HG03565 (cell line): ENCODE data around the gene RAB4A.
"Not testable (repeated sequence)": the region's sequence is repeated elsewhere in the genome, so short reads cannot be mapped to it uniquely, and the experiment has no call there.

Source experiments
- ATAC-seq: cut with Tn5 transposase; IDR thresholded peaks from one replicate; pipeline ENCODE4 v1.9.1; 2021; ENCODE audit warnings: mild to moderate bottlenecking, moderate library complexity; ENCODE audit not compliant: unreplicated experiment

The RAB4A gene

DNA sequence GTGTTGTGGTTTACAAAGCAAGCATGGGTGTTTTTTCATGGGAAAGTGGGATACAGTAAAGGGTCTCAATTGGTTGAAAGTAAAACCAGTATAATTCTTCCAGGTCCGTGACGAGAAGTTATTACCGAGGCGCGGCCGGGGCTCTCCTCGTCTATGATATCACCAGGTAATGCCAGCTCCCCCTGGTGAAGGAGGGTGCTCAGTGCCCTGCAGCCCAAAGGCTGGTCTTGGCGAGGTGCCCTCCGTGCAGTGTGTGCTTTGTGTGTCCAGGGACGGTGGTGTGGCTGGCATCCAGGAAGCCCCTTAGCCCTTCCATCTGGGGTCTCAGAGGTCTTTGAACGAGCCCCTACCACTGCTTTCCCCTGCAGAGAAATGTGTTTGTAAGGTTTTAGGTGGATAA is 24.8 kb downstream of the RAB4A start:
- ATAC-seq, result no peak

DNA sequence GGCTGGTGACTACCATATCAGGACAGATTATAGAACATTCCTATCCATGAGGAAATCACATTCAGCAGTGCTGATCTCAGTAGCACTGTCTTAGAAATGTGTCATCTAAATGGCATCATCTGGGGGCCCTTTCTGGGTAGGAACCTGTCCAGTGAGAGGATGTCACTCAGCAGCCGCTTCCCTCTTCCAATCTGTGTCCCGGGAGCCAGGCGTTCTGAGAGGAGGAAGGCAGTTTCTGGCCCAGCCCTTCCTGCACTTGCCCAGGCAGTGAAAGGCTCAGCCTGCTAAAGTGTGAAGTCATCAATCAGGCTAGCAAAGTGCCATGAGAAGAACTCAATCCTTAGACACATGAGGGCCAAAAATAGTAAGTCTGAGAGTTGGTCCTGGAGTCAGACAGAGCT is 25.6 kb downstream of the RAB4A start:
- no peak for ATAC-seq

DNA sequence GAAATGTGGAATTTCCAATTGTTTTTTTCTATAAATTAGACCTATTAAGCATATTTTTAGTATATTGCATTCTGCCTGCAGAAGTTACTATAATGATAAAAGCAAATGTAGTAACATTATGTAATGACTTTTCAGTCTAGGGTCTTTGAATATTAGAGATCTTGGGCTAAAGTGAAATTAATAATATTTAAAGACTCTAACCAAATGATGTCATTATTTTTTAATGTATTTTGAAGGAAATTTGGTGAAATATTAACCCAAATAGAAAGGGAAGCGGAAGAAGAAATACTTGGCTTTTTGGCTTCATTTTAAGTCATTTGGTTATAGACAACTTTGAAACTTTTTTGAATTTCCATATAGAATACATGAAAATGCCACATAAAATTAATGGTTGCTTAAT is 26.8 kb downstream of the RAB4A start:
- ATAC-seq, result no peak

DNA sequence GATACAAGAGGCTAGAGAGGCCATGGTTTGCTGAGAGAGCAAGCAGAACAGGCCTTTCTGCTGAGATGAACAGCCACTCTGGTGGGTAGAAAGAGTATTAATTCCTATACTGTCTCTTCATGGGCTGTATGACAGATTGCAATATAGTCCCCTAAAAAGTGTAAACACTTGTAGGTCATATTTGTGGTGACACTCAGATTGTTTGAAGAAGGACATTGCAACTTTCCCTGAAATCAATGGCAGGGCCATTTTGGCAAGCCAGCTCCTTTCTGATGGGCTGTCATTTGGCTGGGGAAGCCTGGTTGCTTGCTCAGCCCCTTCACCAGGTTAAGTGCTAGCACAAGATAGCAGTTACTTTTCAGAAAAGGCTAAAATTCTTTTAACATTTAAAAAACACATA is 27.5 kb downstream of the RAB4A start:
- no peak for ATAC-seq

DNA sequence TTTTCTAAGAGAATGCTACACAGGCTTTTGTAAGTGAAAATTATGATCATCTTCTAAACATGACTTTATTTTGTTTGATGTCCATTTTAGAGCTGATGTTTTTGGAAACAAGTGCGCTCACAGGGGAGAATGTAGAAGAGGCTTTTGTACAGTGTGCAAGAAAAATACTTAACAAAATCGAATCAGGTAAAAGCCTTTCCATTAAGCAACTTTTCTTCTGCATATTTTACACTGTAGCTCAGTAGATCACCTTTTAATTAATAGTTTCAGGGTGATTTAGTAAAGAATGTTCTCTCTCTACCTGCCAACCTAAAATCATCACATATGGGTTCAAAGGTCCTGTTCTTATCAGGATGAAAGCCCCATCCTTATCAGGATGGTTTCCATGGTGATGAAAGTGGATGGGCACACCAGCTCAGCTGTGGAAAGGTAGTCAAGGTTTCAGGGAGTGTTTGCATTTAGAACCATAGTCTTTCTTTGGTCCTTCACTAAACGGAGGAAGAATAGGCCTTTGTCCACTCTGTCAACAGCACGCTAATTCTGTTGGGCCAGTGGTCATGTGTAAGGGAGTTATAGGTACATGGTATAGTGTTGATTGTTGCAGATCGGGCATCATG is 28.1 kb downstream of the RAB4A start:
- ATAC-seq, result no peak

DNA sequence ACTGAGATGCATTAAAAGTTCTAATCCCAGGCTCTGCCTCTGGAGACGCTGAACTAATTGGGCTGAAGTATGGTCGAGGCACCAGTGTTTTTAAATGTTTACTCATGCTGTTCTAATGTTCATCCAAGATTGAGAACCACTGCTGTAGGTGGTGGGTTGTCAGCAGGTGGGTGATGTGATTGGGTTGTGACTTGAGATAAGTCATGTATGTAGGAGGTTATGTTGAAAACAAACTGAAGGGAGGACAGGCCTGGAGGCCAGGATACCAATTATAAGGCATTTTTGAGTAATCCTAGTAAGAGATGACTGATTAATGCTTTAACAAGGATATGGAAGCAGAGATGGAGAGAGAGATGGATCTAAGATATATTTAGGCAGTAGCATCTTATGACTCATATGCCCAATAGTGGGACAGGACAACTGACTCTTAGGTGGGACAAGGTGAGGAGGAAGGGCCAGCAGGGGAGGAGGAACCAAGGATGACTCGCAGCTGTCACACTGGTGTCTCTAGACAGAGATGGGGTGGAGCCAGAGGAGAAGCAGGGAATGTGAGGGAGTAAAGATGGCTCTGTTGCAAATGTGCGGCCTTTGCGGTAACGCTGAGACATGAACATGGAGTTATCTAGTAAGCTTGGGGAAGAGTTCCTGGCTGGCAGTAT is 29.3 kb downstream of the RAB4A start:
- ATAC-seq, result no peak

DNA sequence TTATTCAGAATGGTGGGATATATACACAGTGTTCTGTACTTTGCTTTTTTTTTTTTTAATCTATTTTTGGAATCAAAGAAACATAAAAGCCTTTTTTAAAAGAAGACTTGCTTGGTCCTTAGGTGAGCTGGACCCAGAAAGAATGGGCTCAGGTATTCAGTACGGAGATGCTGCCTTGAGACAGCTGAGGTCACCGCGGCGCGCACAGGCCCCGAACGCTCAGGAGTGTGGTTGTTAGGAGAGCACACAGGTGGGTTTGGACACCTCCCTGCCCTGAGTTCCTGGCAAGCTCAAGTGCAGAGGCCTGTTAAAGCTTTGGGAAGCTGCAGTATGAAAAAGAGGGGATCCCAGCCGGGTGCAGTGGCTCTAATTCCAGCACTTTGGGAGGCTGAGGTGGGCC is 31.8 kb downstream of the RAB4A start:
- no peak for ATAC-seq

DNA sequence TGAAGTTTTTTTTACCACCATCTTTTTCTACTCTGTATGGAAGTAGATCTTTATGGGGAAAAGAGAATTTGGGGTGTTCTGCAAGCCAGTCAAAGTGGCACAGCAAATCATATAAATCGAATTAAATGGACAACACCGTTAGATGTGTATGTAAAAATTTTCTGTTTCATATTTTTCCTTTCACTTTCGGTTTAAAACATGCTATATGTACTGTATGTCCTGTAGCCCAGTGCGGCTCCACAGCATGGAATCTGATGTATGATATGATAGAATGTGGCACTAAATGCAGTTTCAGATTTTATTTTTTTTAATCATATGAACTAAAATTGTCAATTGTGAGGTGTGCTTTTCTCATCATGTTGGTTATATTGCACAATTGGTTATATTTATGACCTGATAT is 32.9 kb downstream of the RAB4A start:
- no peak for ATAC-seq

DNA sequence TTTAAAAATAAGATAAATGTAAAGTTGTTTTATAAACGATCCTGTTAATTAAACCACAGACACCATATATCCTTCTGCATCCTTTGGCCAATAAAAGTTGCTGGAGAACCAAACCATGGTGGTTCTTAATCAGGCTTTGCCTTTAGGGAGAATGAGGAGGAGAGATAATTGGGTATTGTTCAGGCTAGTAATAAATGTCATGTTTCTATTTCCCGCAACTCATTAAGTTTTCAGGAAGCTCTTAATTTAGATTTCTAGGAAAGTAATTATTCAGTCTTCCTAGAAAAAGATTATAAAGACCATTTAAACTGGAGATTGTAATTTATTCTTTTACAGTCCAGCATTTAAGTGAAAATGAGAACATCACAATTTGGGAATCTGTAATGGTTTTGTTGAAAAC is 34.5 kb downstream of the RAB4A start:
- ATAC-seq, result no peak

DNA sequence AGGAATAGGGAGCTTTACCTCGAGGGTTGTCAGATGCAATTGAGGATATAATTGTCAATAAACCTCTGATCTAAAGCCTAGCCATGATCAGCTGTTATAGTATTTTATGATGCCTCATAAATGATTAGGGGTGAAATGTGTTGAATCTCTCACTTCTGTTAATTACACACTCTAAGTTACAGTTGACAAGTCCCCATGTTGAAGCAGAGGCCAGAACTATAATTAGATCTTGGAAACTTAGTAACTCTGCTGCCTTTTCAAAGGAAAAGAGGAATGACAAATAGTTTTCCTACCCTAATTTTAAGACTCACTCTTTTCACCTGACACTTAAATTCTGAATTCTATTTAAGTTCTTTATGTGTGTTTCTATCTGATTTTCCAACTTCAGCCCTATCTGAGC is 38.2 kb downstream of the RAB4A start:
- ATAC-seq, result no peak

DNA sequence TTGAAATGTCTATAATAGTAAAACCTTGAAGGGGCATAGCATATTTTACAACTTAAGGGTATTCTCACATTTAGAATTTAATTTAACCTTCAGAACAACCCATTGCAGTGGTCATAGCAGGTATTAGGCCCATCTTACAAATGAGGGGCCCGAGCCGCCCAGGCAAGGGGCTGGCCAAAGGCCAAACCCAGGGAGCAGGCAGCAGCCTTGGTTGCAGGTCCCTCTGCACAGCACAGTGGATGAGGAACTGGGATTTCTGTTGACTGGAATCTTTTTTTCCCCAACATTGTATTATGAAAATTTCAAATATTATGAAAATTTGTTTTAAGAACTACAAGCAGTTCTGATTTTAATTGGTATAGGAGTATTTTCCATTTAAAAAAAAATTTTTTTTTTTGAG is 38.8 kb downstream of the RAB4A start:
- no peak for ATAC-seq

DNA sequence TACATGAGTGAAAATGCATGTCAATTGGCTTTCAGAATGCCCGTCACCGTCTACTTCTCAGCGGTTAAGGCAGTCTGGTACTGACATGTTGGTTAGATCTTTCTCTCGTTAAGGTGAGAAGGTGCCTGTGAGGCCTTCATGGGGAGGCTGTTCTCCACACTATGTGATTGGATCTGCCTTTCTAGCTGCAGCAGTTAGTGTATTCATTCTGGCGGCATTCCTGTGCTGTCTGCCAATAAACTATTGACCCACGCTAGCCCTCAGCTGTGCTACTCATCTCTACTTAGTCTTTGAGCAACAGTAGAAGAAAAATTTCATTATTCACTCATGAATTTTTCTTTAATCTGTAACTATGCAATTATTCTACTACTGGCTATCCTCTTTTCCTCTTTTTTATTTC is 39.9 kb downstream of the RAB4A start:
- ATAC-seq, result no peak

DNA sequence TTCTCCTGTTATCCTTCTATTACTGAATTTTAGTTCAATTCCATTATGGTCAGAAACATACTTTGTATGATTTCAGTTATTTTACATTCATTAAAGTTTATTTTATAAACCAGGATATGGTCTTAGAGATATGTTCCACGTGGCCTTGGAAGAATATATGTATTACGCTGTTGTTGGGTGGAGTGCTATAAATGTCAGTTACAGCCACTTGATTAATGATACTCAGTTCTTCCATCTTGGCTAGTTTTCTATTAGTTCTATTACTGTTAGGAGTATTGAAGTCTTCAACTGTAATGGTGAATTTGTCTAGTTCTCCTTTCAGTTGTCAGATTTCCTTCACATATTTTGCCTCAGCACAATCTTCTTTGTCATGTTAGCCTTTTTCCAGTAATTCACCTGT is 45.3 kb downstream of the RAB4A start:
- ATAC-seq, result no peak

DNA sequence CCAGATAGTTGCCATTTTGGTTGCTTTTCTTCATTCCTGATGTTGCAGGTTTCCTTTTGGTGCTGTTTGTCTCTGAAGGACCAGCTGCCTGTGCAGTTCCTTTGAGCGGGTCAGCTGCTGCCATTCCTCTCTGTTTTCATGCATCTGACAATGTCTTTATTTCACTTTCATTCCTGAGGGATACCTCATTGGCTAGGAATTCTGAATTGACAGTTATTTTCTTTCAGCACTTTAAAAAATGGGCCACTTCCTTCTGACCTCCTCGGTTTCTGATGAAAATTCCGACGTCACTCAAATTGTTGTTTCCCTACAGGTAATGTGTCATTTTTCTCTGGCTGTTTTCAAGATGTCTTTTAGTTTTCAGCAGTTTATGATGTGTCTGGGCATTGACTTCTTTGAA is 47.1 kb downstream of the RAB4A start:
- no peak for ATAC-seq

DNA sequence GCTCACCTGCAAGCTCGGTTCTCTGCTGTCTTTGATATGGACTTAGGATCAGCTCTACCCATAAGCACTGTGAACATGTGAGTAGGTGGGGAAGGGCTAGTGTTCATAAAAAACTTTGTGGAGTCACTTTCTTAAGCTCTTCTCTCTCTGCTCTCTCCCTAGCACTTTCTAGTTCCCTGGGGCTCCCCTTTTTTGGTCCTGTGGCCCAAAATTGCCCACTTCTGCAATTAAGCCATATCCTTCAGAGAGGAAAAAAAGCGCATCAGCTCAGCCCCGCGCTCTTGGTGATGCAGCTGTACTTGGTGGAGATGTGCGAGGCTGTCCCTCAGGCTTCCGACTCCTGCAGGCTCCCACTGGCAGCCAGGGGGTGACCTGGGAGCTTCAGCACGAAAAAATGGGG is 48.6 kb downstream of the RAB4A start:
- ATAC-seq, result no peak

DNA sequence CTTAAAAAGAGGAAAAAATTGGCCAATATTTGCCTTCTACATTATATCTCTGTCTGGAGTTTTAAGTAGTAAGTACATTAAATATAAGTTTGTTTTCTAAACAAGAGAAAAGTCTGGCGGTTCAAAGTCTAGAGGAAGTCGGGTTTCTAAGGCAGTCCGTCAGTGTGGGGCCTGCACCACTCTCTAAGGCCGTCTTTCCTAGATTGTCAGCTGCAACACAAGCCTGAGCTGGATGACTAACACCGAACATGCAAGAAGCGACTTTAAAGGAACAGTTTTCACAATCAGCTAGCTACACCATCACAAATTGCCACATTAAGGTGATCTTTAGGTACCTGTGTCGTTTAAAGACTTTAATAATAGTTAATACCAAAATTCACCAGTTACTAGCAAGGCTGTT is 52.3 kb downstream of the RAB4A start:
- ATAC-seq, result no peak

DNA sequence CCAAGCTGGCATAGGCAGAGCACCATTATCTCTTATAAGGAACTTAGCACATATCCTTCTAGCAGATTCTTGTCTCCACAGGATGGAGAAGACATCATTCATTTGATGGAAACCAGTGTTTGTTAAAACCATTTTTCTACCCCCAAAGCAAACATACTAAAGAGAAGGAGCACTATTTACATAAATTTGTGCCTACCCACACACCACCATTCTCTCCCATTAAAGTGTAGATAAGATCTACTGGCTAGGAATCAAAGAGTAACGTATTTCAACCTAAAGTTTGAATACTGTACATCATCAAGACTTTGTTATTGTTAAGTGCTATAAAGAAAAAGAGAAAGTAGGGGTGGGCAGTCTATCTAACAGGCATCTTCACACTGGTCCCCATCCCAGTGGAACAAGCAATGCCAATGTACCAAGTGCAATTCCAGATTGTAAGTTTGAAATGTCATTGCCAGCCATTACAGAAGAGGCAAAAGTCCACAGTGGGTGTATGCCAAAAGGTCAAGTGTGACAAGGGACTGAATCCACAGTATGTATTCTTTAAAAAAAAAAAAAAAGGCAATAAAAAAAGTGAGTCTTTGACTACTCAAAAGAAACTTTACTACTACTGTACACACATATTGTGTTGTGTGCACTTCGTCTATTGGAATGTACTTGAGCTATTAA is 53.1 kb downstream of the RAB4A start:
- ATAC-seq, result no peak

DNA sequence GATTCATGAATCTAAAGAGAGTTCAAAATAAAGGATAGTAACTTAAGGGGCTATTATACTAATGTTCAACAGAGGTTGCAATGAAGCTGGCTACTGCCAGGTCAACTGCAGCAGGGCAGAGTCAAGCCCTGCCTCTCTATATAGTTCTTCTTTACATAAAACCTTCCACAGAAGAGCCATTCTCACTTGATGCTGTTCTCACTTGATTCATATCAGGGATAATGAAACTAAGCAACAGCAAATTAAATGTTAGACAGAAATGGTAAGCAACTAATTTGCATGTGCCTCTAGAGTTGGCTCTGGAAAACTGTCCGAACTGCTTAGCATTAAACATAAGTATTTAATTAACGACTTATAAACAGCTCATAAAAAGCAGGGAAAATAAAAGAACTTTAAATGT is 54.5 kb downstream of the RAB4A start:
- no peak for ATAC-seq

DNA sequence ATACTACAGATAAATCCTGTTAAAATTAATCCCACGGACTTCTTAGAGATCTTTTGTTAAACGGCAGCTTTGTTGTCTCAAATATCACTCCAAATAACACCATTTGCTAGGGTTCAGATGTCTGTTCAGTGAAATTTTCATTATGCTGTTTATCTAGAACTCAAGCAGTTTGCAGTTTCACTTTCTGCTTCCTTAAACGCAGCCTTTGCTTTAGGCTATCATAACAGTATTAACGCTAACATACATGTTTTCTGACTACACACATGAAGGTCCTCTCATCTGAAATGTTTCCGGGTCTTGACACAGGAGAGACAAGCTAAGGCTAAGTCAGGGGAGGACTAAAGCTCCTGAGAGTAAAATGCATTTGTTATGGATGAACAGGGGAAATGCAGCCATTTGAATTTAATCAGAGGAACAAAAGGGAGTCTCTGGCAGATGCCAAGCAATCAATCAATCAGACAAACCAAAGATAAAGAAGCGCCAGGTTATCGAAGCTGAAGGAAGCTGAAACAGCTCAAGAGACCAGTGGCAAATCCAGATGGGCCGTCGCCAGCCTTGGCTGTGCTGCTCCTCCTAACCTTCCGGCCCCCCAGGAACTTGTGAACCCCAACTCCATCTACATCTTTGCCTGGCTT is 55.1 kb downstream of the RAB4A start:
- no peak for ATAC-seq

DNA sequence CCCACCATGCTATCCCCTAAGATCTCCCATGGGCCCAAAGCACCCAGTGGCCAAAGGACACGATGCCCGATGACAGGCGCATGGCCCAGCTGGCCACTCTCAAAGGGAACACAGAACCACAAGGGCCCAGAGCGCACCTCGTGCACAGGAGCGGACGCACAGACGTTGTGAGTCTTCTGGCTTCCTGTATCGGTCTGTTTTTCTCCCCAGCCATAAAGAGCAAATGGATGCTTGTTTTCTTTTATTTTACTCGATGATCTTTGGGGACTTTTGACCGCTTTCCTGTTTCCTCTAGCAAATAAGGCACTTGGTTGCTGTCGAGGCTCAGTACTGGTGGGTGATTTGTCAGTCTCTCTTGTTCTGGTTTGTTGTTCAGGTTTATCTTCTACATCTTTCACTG is 55.7 kb downstream of the RAB4A start:
- ATAC-seq, result no peak

DNA sequence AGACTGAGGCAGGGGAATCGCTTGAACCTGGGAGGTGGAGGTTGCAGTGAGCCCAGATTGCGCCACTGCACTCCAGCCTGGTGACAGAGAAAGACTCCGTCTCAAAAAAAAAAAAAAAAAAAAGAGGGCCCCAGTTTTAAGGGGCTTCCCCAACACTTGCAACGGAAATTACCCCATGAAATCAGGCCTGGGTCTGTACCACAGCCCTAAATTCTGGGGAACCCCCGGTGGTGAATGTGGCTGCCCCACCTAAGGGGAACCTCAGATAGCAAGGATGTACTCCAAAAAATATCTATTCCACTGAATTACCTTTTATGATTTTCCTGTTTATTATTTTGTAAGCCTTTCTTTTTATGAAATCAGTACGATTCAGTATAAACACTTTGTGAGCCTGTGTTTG is 56.9 kb downstream of the RAB4A start:
- ATAC-seq, result not testable (repeated sequence)
